Measurements from ENCODE around the gene SLC9C1.
A peak's percentile ranks its signal among the peaks of the same experiment; 100 is the strongest.

Gene SLC9C1

GRCh38 chr3:112293368-112294321, at the start of gene SLC9C1:
Gene SLC9C1, minus strand, starts transcription at chr3:112294216. Its CDS starts 7,425 bp downstream, at chr3:112286791.
- peak; percentile 13 for DNase-seq (ENCODE audit: low spot score)

- no peak for DNase-seq (ENCODE audit: low spot score)
These were observed 47.4 kb upstream of the SLC9C1 start for GRCh38 chr3:112341386-112341785.

GRCh38 chr3:112339609-112340008, 45.6 kb upstream of the SLC9C1 start:
- DNase-seq (ENCODE audit: low spot score): no peak

- DNase-seq (ENCODE audit: low spot score): no peak
These were observed 45.1 kb upstream of the SLC9C1 start for GRCh38 chr3:112339134-112339533.

- no peak for DNase-seq (ENCODE audit: low spot score)
These were observed 44.7 kb upstream of the SLC9C1 start for GRCh38 chr3:112338727-112339056.

- DNase-seq (ENCODE audit: low spot score): no peak
These were observed 44.2 kb upstream of the SLC9C1 start for GRCh38 chr3:112338021-112338726.

- no peak for DNase-seq (ENCODE audit: low spot score)
These were observed 41.4 kb upstream of the SLC9C1 start for GRCh38 chr3:112335434-112335781.

- DNase-seq (ENCODE audit: low spot score): no peak
These were observed 40.8 kb upstream of the SLC9C1 start for GRCh38 chr3:112334691-112335433.

GRCh38 chr3:112333381-112334317, 39.6 kb upstream of the SLC9C1 start:
- no peak for DNase-seq (ENCODE audit: low spot score)

GRCh38 chr3:112333002-112333380, 39.0 kb upstream of the SLC9C1 start, which contains the start of gene CD200:
Gene CD200, plus strand, starts transcription at chr3:112333156. Its CDS starts 57 bp downstream, at chr3:112333213.
- DNase-seq (ENCODE audit: low spot score): no peak

GRCh38 chr3:112331851-112332250, 37.8 kb upstream of the SLC9C1 start:
- no peak for DNase-seq (ENCODE audit: low spot score)

GRCh38 chr3:112327371-112327951, 33.4 kb upstream of the SLC9C1 start:
- DNase-seq (ENCODE audit: low spot score): no peak

- no peak for DNase-seq (ENCODE audit: low spot score)
These were observed 28.0 kb upstream of the SLC9C1 start for GRCh38 chr3:112321867-112322652.

- DNase-seq (ENCODE audit: low spot score): no peak
These were observed 26.7 kb upstream of the SLC9C1 start for GRCh38 chr3:112320691-112321090.

GRCh38 chr3:112319516-112320276, 25.7 kb upstream of the SLC9C1 start:
- no peak for DNase-seq (ENCODE audit: low spot score)

- no peak for DNase-seq (ENCODE audit: low spot score)
These were observed 21.8 kb upstream of the SLC9C1 start for GRCh38 chr3:112315791-112316190.

- DNase-seq (ENCODE audit: low spot score): no peak
These were observed 20.6 kb upstream of the SLC9C1 start for GRCh38 chr3:112314649-112315048.

GRCh38 chr3:112308151-112308911, 14.3 kb upstream of the SLC9C1 start:
- no peak for DNase-seq (ENCODE audit: low spot score)

GRCh38 chr3:112307557-112307956, 13.5 kb upstream of the SLC9C1 start:
- no peak for DNase-seq (ENCODE audit: low spot score)
